ENCODE results near the gene DRAP1. TPM values are rescaled to one million over a fixed set of nuclear protein-coding genes. Genes with fewer than 3 reads are reported as not detected.

DRAP1 gene
- total RNA-seq, 1 experiment from 2014 or later: 105 TPM

DNA sequence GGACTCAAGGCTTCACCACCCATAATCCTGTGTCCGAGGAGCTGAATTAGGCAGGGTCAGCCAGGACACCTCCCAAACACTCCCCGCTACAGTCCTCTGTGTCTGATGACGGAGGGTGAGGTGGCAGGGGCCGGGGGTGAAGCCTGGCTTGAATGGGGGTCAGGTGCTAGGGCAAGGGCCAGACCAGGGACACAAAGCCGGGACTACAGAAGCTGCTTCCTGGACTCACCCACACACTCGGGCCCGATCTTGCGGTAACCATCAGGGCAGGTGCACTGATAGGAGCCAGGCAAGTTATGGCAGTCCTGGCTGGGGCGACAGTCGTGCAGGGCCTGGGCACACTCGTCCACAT is 48.9 kb upstream of the DRAP1 start:
- Histone ChIP-seq H3K9me3 (ENCODE audit: control insufficient read depth, low read depth, low read length) (no peaks in the 10 kb centered on the region), H3K14ac (ENCODE audit: insufficient read depth, low read length) (no peak overlapping the region), H3K4me2 (ENCODE audit: insufficient read depth, insufficient read length, low read length) (no peak overlapping the region), H3K23me2 (ENCODE audit: insufficient read length, low read depth, low read length, poor library complexity, severe bottlenecking) (peaks cover 8% of the 10 kb centered on the region), H3K56ac (ENCODE audit: insufficient read length, low read depth, low read length) (no peak overlapping the region), H2AFZ (ENCODE audit: low read length) (no peak overlapping the region), H4K5ac (ENCODE audit: insufficient read length, low read depth, low read length) (no peak overlapping the region), H2BK20ac (ENCODE audit: low read depth, low read length, poor library complexity, severe bottlenecking) (no peak overlapping the region), H3K4me1 (ENCODE audit: insufficient read depth, low read length) (no peaks in the 10 kb centered on the region), H3K18ac (ENCODE audit: insufficient read length, low read depth, low read length) (no peak overlapping the region), H3K79me2 (ENCODE audit: insufficient read depth, low read length) (no peaks in the 10 kb centered on the region), H4K20me1 (ENCODE audit: control insufficient read depth, insufficient read depth, insufficient read length) (no peaks in the 10 kb centered on the region), H3K27me3 (ENCODE audit: insufficient read depth, low read length) (peaks cover 3% of the 10 kb centered on the region; the same call in 1 of the 2 replicates), H2AK5ac (ENCODE audit: insufficient read length, low read length) (no peak overlapping the region), H4K91ac (ENCODE audit: insufficient read length, low read depth, low read length) (no peak overlapping the region), H3K9ac (ENCODE audit: extremely low read depth, insufficient read length, low read length) (no peak overlapping the region), H2BK12ac (ENCODE audit: insufficient read length, low read depth, low read length) (no peak overlapping the region), H3K23ac (ENCODE audit: insufficient read length, low read depth, low read length) (no peak overlapping the region), H2BK15ac (ENCODE audit: low read depth, low read length) (no peak overlapping the region), H3K4ac (ENCODE audit: low read depth, low read length) (no peak overlapping the region), H4K8ac (replicated peaks; ENCODE audit: insufficient read length, low read depth, low read length) (no peak overlapping the region), H2BK5ac (ENCODE audit: insufficient read length, low read length) (no peak overlapping the region), H3K79me1 (ENCODE audit: insufficient read depth, low read depth, low read length, poor library complexity, severe bottlenecking) (no peaks in the 10 kb centered on the region), H3K27ac (ENCODE audit: insufficient read length, low read depth, low read length) (no peak overlapping the region), H3T11ph (ENCODE audit: low read length) (no peak overlapping the region), H2BK120ac (ENCODE audit: low read depth, low read length, poor library complexity, severe bottlenecking) (no peak overlapping the region)
- Mint-ChIP-seq H3K9me3 (no peaks in the 10 kb centered on the region; a peak in 1 of 5 replicates), H3K27me3 (ENCODE audit: low read depth) (peaks cover 7% of the 10 kb centered on the region), H3K36me3 (ENCODE audit: insufficient read depth in 1 of 3, low read depth in 3 of 3) (peaks cover 1 to 7% (median 6%) of the 10 kb centered on the region in 3 experiments; a peak in 5 of 7 replicates), H3K4me1 (peaks cover 15 to 20% of the 10 kb centered on the region in 2 experiments), H3K27ac (no peak overlapping the region), H3K4me3 (peak overlapping the region in 1 of 2 experiments; percentile 32; a peak in 1 of 5 replicates)
- DNase-seq: no peak
- TF ChIP-seq, protein P1, sequence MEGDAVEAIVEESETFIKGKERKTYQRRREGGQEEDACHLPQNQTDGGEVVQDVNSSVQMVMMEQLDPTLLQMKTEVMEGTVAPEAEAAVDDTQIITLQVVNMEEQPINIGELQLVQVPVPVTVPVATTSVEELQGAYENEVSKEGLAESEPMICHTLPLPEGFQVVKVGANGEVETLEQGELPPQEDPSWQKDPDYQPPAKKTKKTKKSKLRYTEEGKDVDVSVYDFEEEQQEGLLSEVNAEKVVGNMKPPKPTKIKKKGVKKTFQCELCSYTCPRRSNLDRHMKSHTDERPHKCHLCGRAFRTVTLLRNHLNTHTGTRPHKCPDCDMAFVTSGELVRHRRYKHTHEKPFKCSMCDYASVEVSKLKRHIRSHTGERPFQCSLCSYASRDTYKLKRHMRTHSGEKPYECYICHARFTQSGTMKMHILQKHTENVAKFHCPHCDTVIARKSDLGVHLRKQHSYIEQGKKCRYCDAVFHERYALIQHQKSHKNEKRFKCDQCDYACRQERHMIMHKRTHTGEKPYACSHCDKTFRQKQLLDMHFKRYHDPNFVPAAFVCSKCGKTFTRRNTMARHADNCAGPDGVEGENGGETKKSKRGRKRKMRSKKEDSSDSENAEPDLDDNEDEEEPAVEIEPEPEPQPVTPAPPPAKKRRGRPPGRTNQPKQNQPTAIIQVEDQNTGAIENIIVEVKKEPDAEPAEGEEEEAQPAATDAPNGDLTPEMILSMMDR (conservative IDR thresholded peaks at IDR 0.05): no peak
- WGBS (ENCODE audit: extremely low coverage, insufficient read length, low lambda C conversion rate): no CpG with 5 or more reads among the region's 11 CpGs

Measured in H9 (cell line).